ENCODE measurements around the gene PLIN3. TPM values are rescaled to one million over a fixed set of nuclear protein-coding genes. Genes with fewer than 3 reads are reported as not detected.

PLIN3 gene
- total RNA-seq, 1 donor from 2014 or later = 157 TPM

DNA sequence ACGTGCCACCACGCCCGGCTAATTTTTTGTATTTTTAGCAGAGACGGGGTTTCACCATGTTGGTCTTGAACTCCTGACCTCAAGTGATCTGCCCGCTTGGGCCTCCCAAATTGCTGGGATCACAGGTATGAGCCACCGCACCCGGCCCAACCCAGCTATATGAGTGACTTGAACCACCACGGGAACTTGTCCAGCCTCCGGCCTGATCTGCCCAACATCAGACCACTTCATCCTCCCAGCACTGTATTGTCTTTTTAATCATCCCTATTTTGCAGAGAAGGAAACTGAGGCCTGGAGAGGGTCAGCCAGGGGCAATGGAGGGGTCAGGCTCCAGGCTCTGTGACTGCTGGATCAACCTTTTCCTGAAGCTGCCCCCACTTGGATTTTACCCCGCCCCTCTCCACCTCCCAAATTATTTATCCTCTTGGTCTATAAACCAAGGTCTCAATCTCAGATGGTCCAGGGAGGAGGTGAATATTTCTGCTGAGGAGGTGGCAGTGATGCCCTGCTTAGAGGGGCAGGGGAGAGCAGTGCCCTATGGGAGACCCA, 893 bp upstream of the PLIN3 start:
- H2AFZ ChIP-seq (ENCODE audit: low read depth, low read length) = no peak overlapping the region
- no peak for TF ChIP-seq EZH2 (IDR thresholded peaks at IDR 0.05; ENCODE audit: insufficient read depth, low read length)
- TF ChIP-seq, protein P1, sequence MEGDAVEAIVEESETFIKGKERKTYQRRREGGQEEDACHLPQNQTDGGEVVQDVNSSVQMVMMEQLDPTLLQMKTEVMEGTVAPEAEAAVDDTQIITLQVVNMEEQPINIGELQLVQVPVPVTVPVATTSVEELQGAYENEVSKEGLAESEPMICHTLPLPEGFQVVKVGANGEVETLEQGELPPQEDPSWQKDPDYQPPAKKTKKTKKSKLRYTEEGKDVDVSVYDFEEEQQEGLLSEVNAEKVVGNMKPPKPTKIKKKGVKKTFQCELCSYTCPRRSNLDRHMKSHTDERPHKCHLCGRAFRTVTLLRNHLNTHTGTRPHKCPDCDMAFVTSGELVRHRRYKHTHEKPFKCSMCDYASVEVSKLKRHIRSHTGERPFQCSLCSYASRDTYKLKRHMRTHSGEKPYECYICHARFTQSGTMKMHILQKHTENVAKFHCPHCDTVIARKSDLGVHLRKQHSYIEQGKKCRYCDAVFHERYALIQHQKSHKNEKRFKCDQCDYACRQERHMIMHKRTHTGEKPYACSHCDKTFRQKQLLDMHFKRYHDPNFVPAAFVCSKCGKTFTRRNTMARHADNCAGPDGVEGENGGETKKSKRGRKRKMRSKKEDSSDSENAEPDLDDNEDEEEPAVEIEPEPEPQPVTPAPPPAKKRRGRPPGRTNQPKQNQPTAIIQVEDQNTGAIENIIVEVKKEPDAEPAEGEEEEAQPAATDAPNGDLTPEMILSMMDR (IDR thresholded peaks at IDR 0.05; ENCODE audit: insufficient read depth, low read depth, low read length) = no peak
- Mint-ChIP-seq H3K9me3 (ENCODE audit: unreplicated experiment) (no peaks in the 10 kb centered on the region), H3K27me3 (ENCODE audit: low read depth, unreplicated experiment) (no peaks in the 10 kb centered on the region), H3K36me3 (ENCODE audit: low read depth, unreplicated experiment) (peaks cover 7% of the 10 kb centered on the region), H3K4me3 (ENCODE audit: unreplicated experiment) (peak overlapping the region; percentile 74), H3K4me1 (ENCODE audit: low read depth, unreplicated experiment) (peaks cover 4% of the 10 kb centered on the region), H3K27ac (ENCODE audit: unreplicated experiment) (no peak overlapping the region)
- no peak overlapping the region for H3K9ac ChIP-seq (ENCODE audit: low read length)
- no peaks in the 10 kb centered on the region for H3K36me3 ChIP-seq (ENCODE audit: insufficient read depth, low read length)
- FAIRE-seq (no peak), DNase-seq (ENCODE audit: low read depth) (no peak)
- H3K79me2 ChIP-seq (ENCODE audit: insufficient read depth, low read length) = peaks cover 40% of the 10 kb centered on the region
- H3K9me3 ChIP-seq (ENCODE audit: insufficient read depth, low read depth, low read length) = no peaks in the 10 kb centered on the region
- peaks cover 32% of the 10 kb centered on the region for H4K20me1 ChIP-seq (ENCODE audit: insufficient read depth, low read length)
- H3K4me2 ChIP-seq (ENCODE audit: low read length) = peak overlapping the region; percentile 97
- H3K27ac ChIP-seq (ENCODE audit: low read depth, low read length) = peak overlapping the region; percentile 87
- H3K4me3 ChIP-seq (ENCODE audit: insufficient read depth, low read depth, low read length) = no peak overlapping the region
- H3K27me3 ChIP-seq (ENCODE audit: insufficient read depth, low read length) = no peaks in the 10 kb centered on the region
- peaks cover 17% of the 10 kb centered on the region for H3K4me1 ChIP-seq (ENCODE audit: insufficient read depth, low read length)

GRCh38 chr19:4866595-4867424, 657 bp downstream of the PLIN3 start:
- peaks cover 7% of the 10 kb centered on the region for H3K36me3 Mint-ChIP-seq (ENCODE audit: low read depth, unreplicated experiment)
- FAIRE-seq (no peak), DNase-seq (ENCODE audit: low read depth) (no peak)
- H3K9me3 Mint-ChIP-seq (ENCODE audit: unreplicated experiment) = no peaks in the 10 kb centered on the region
- peak overlapping the region; percentile 75 for H3K27ac Mint-ChIP-seq (ENCODE audit: unreplicated experiment)
- Histone ChIP-seq H3K4me2 (ENCODE audit: low read length) (peak overlapping the region; percentile 97), H3K27ac (ENCODE audit: low read depth, low read length) (peak overlapping the region; percentile 63), H3K4me3 (ENCODE audit: insufficient read depth, low read depth, low read length) (peak overlapping the region; percentile 87), H2AFZ (ENCODE audit: low read depth, low read length) (no peak overlapping the region), H3K9me3 (ENCODE audit: insufficient read depth, low read depth, low read length) (no peaks in the 10 kb centered on the region), H3K9ac (ENCODE audit: low read length) (peak overlapping the region; percentile 87), H3K36me3 (ENCODE audit: insufficient read depth, low read length) (peaks cover 2% of the 10 kb centered on the region), H3K4me1 (ENCODE audit: insufficient read depth, low read length) (peaks cover 17% of the 10 kb centered on the region), H4K20me1 (ENCODE audit: insufficient read depth, low read length) (peaks cover 45% of the 10 kb centered on the region), H3K79me2 (ENCODE audit: insufficient read depth, low read length) (peaks cover 50% of the 10 kb centered on the region), H3K27me3 (ENCODE audit: insufficient read depth, low read length) (no peaks in the 10 kb centered on the region)
- H3K4me3 Mint-ChIP-seq (ENCODE audit: unreplicated experiment) = peak overlapping the region; percentile 93
- no peaks in the 10 kb centered on the region for H3K27me3 Mint-ChIP-seq (ENCODE audit: low read depth, unreplicated experiment)
- peaks cover 4% of the 10 kb centered on the region for H3K4me1 Mint-ChIP-seq (ENCODE audit: low read depth, unreplicated experiment)
- TF ChIP-seq EZH2 (IDR thresholded peaks at IDR 0.05; ENCODE audit: insufficient read depth, low read length) = no peak
- TF ChIP-seq, protein P1 (IDR thresholded peaks at IDR 0.05; ENCODE audit: insufficient read depth, low read depth, low read length) = no peak

DNA sequence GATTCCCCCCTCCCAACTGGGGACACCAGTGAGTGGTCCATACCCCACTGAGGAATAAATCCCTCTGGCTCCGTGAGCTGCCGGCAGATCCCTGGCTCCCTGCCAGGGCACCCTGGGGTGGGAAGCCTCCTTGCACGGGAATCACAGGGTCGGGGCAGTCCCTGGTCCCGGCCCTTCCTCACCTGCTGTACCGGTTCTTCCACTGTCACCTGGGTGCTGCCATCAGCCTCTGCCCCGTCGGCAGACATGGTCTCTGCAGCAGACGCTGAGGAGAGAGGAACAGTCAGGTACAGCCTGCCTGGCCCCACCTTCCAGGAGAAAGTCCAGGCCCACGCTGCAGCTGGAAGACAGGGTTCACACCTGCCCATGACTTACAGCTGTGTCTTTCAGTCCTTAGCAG, 6.3 kb downstream of the PLIN3 start:
- no peak for FAIRE-seq
- Mint-ChIP-seq H3K27me3 (ENCODE audit: low read depth, unreplicated experiment) (no peaks in the 10 kb centered on the region), H3K9me3 (ENCODE audit: unreplicated experiment) (no peaks in the 10 kb centered on the region), H3K36me3 (ENCODE audit: low read depth, unreplicated experiment) (peaks cover 7% of the 10 kb centered on the region), H3K4me3 (ENCODE audit: unreplicated experiment) (no peak overlapping the region), H3K4me1 (ENCODE audit: low read depth, unreplicated experiment) (peaks cover 2% of the 10 kb centered on the region), H3K27ac (ENCODE audit: unreplicated experiment) (no peak overlapping the region)
- no peak for DNase-seq (ENCODE audit: low read depth)
- Histone ChIP-seq H3K4me1 (ENCODE audit: insufficient read depth, low read length) (peaks cover 1% of the 10 kb centered on the region), H4K20me1 (ENCODE audit: insufficient read depth, low read length) (peaks cover 60% of the 10 kb centered on the region), H3K4me2 (ENCODE audit: low read length) (no peak overlapping the region), H3K9ac (ENCODE audit: low read length) (no peak overlapping the region), H2AFZ (ENCODE audit: low read depth, low read length) (no peak overlapping the region), H3K4me3 (ENCODE audit: insufficient read depth, low read depth, low read length) (no peak overlapping the region), H3K36me3 (ENCODE audit: insufficient read depth, low read length) (peaks cover 25% of the 10 kb centered on the region), H3K27ac (ENCODE audit: low read depth, low read length) (no peak overlapping the region), H3K9me3 (ENCODE audit: insufficient read depth, low read depth, low read length) (no peaks in the 10 kb centered on the region), H3K79me2 (ENCODE audit: insufficient read depth, low read length) (peaks cover 49% of the 10 kb centered on the region), H3K27me3 (ENCODE audit: insufficient read depth, low read length) (no peaks in the 10 kb centered on the region)
- no peak for TF ChIP-seq EZH2 (IDR thresholded peaks at IDR 0.05; ENCODE audit: insufficient read depth, low read length)
- TF ChIP-seq, protein P1 (IDR thresholded peaks at IDR 0.05; ENCODE audit: insufficient read depth, low read depth, low read length) = no peak

Measured in astrocyte (in vitro differentiated cells and primary cell).